Lung microvascular endothelial cell (primary cell): ENCODE results near the gene USP17L13. TPM values are rescaled to one million over a fixed set of nuclear protein-coding genes. Genes with fewer than 3 reads are reported as not detected.
"Not testable (repeated sequence)": the region's sequence is repeated elsewhere in the genome, so short reads cannot be mapped to it uniquely, and the experiment has no call there.

Experiments used
- DNase-seq, 2 donors: peaks; one replicate each; pipeline versions ENCODE4 v3.0.0 to v3.0.0-alpha.2; 2010; ENCODE audit warnings: low read depth in 2 of 2
- total RNA-seq: library from RNA; depleted of rRNA; stranded (reverse); fragments of >200 nt; gene quantifications from 2 replicates; pipeline ENCODE4 v1.2.1, GENCODE V29; 2014

The USP17L13 gene
- not detected in 2 replicates for total RNA-seq

GRCh38 chr4:9224596-9224995 lies at the start of gene USP17L13:
Gene USP17L13 (plus strand): TSS chr4:9224896. CDS start chr4:9224896, 0 bp downstream.
- DNase-seq, result not testable (repeated sequence)

DNA sequence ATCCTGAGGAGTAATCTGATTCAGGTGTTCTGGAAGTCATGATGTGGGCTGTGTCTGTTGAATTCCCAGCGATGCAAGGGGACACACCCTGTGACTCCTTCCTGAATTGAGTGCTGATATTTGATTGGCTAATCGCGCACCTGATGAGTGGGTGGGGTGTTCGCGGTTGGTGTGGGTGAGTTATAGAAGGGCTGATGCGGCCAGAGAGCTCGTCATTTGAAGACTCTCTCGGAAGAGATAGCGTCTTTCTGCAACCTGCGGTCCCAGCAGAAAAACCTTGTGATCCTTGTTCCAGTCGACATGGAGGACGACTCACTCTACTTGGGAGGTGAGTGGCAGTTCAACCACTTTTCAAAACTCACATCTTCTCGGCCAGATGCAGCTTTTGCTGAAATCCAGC lies 14.3 kb upstream of the USP17L13 start, which contains the start of gene USP17L10:
Gene USP17L10, plus strand, starts transcription at position 301 of the 400 bp plus-strand sequence. Its CDS starts 0 bp downstream, at position 301.
- DNase-seq, result not testable (repeated sequence)

DNA sequence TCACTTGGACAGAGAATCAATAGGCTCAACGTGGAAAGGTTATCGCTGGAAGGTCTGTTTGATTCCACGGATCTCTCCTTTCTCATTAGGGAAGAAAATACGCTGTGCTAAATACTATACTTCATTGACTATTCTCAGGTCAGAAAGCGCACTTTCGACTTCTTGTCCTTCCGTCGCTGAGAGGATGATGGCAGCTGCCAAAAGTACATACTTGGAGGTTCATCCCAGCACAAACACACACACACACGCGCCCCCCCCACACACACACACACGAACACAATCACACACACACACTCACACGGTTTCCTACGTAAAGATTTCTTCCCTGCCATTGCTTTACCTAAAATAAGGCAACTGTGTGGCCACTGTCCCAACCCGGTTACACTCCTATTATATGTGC lies 10.0 kb upstream of the USP17L13 start:
- not testable (repeated sequence) for DNase-seq

DNA sequence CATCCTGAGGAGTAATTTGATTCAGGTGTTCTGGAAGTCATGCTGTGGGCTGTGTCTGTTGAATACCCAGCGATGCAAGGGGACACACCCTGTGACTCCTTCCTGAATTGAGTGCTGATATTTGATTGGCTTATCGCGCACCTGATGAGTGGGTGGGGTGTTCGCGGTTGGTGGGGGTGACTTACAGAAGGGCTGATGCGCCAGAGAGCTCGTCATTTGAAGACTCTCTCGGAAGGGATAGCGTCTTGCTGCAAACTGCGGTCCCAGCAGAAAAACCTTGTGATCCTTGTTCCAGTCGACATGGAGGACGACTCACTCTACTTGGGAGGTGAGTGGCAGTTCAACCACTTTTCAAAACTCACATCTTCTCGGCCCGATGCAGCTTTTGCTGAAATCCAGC lies 9.6 kb upstream of the USP17L13 start, which contains the start of gene USP17L11:
Gene USP17L11, plus strand, starts transcription at position 301 of the 400 bp plus-strand sequence. Its CDS starts 0 bp downstream, at position 301.
- DNase-seq, result not testable (repeated sequence)

GRCh38 chr4:9219852-9220251 lies 4.8 kb upstream of the USP17L13 start, which contains the start of gene USP17L12:
Gene USP17L12 (plus strand): TSS chr4:9220152. CDS start chr4:9220152, 0 bp downstream.
- DNase-seq, result not testable (repeated sequence)

DNA sequence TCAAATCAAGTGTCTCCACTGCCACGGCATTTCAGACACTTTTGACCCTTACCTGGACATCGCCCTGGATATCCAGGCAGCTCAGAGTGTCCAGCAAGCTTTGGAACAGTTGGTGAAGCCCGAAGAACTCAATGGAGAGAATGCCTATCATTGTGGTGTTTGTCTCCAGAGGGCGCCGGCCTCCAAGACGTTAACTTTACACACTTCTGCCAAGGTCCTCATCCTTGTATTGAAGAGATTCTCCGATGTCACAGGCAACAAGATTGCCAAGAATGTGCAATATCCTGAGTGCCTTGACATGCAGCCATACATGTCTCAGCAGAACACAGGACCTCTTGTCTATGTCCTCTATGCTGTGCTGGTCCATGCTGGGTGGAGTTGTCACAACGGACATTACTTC lies 5.6 kb downstream of the USP17L13 start:
- DNase-seq, result not testable (repeated sequence)

GRCh38 chr4:9234085-9234484 lies 9.4 kb downstream of the USP17L13 start, which contains the start of gene USP17L15:
Gene USP17L15 (plus strand): TSS chr4:9234385. CDS start chr4:9234385, 0 bp downstream.
- not testable (repeated sequence) for DNase-seq

DNA sequence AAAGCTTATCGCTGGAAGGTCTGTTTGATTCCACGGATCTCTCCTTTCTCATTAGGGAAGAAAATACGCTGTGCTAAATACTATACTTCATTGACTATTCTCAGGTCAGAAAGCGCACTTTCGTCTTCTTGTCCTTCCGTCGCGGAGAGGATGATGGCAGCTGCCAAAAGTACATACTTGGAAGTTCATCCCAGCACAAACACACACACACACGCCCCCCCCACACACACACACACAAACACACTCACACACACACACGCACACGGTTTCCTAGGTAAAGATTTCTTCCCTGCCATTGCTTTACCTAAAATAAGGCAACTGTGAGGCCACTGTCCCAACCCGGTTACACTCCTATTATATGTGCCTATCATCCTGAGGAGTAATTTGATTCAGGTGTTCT lies 13.8 kb downstream of the USP17L13 start:
- DNase-seq, result peak; percentile 0 to 2

DNA sequence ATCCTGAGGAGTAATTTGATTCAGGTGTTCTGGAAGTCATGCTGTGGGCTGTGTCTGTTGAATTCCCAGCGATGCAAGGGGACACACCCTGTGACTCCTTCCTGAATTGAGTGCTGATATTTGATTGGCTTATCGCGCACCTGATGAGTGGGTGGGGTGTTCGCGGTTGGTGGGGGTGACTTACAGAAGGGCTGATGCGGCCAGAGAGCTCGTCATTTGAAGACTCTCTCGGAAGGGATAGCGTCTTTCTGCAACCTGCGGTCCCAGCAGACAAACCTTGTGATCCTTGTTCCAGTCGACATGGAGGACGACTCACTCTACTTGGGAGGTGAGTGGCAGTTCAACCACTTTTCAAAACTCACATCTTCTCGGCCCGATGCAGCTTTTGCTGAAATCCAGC lies 18.9 kb downstream of the USP17L13 start, which contains the start of gene USP17L17:
Gene USP17L17, plus strand, starts transcription at position 301 of the 400 bp plus-strand sequence. Its CDS starts 0 bp downstream, at position 301.
- not testable (repeated sequence) for DNase-seq

- DNase-seq, result peak in 1 of 2 donors; percentile 0
Measured at GRCh38 chr4:9247953-9248680, 23.4 kb downstream of the USP17L13 start, which contains the start of gene USP17L18. Gene USP17L18 (plus strand): TSS chr4:9248630. CDS start chr4:9248630, 0 bp downstream.

DNA sequence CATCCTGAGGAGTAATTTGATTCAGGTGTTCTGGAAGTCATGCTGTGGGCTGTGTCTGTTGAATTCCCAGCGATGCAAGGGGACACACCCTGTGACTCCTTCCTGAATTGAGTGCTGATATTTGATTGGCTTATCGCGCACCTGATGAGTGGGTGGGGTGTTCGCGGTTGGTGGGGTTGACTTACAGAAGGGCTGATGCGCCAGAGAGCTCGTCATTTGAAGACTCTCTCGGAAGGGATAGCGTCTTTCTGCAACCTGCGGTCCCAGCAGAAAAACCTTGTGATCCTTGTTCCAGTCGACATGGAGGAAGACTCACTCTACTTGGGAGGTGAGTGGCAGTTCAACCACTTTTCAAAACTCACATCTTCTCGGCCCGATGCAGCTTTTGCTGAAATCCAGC lies 28.4 kb downstream of the USP17L13 start, which contains the start of gene USP17L19:
Gene USP17L19, plus strand, starts transcription at position 301 of the 400 bp plus-strand sequence. Its CDS starts 0 bp downstream, at position 301.
- DNase-seq, result not testable (repeated sequence)

DNA sequence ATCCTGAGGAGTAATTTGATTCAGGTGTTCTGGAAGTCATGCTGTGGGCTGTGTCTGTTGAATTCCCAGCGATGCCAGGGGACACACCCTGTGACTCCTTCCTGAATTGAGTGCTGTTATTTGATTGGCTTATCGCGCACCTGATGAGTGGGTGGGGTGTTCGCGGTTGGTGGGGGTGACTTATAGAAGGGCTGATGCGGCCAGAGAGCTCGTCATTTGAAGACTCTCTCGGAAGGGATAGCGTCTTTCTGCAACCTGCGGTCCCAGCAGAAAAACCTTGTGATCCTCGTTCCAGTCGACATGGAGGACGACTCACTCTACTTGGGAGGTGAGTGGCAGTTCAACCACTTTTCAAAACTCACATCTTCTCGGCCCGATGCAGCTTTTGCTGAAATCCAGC lies 33.1 kb downstream of the USP17L13 start, which contains the start of gene USP17L20:
Gene USP17L20, plus strand, starts transcription at position 301 of the 400 bp plus-strand sequence. Its CDS starts 0 bp downstream, at position 301.
- DNase-seq, result not testable (repeated sequence)

- DNase-seq, result not testable (repeated sequence)
Measured at GRCh38 chr4:9262572-9262971, 37.9 kb downstream of the USP17L13 start, which contains the start of gene USP17L21. Gene USP17L21 (plus strand): TSS chr4:9262872. CDS start chr4:9262872, 0 bp downstream.

- DNase-seq, result not testable (repeated sequence)
Measured at GRCh38 chr4:9267319-9267718, 42.6 kb downstream of the USP17L13 start, which contains the start of gene USP17L22. Gene USP17L22 (plus strand): TSS chr4:9267619. CDS start chr4:9267619, 0 bp downstream.

DNA sequence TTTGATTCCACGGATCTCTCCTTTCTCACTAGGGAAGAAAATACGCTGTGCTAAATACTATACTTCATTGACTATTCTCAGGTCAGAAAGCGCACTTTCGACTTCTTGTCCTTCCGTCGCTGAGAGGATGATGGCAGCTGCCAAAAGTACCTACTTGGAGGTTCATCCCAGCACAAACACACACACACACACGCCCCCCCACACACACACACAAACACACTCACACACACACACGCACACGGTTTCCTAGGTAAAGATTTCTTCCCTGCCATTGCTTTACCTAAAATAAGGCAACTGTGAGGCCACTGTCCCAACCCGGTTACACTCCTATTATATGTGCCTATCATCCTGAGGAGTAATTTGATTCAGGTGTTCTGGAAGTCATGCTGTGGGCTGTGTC lies 47.0 kb downstream of the USP17L13 start:
- not testable (repeated sequence) for DNase-seq

Other genes with a start within 250 kb of the USP17L13 start
- not detected in 2 replicates for gene FAM90A26, start 54.5 kb upstream of the USP17L13 start, total RNA-seq
- not detected in 2 replicates for gene USP17L10, start 14.2 kb upstream of the USP17L13 start, total RNA-seq
- not detected in 2 replicates for gene USP17L11, start 9.5 kb upstream of the USP17L13 start, total RNA-seq
- gene USP17L12, start 4.7 kb upstream of the USP17L13 start, total RNA-seq, result not detected in 2 replicates
- not detected in 2 replicates for gene USP17L15, start 9.5 kb downstream of the USP17L13 start, total RNA-seq
- gene USP17L17, start 19.0 kb downstream of the USP17L13 start, total RNA-seq, result not detected in 2 replicates
- not detected in 2 replicates for gene USP17L18, start 23.7 kb downstream of the USP17L13 start, total RNA-seq
- not detected in 2 replicates for gene USP17L19, start 28.5 kb downstream of the USP17L13 start, total RNA-seq
- not detected in 2 replicates for gene USP17L20, start 33.2 kb downstream of the USP17L13 start, total RNA-seq
- gene USP17L21, start 38.0 kb downstream of the USP17L13 start, total RNA-seq, result not detected in 2 replicates
- gene USP17L22, start 42.7 kb downstream of the USP17L13 start, total RNA-seq, result not detected in 2 replicates
- gene USP17L24, start 100.3 kb downstream of the USP17L13 start, total RNA-seq, result not detected in 2 replicates
- gene USP17L25, start 105.0 kb downstream of the USP17L13 start, total RNA-seq, result not detected in 2 replicates
- gene USP17L26, start 109.8 kb downstream of the USP17L13 start, total RNA-seq, result not detected in 2 replicates
- not detected in 2 replicates for gene USP17L5, start 114.5 kb downstream of the USP17L13 start, total RNA-seq
- not detected in 2 replicates for gene USP17L27, start 119.3 kb downstream of the USP17L13 start, total RNA-seq
- not detected in 2 replicates for gene USP17L28, start 124.0 kb downstream of the USP17L13 start, total RNA-seq
- not detected in 2 replicates for gene USP17L29, start 128.7 kb downstream of the USP17L13 start, total RNA-seq
- gene USP17L30, start 138.2 kb downstream of the USP17L13 start, total RNA-seq, result not detected in 2 replicates
- gene DEFB131A, start 219.5 kb downstream of the USP17L13 start, total RNA-seq, result not detected in 2 replicates